RWPE1 (cell line): ENCODE measurements around the gene LILRA5.
"Not testable (repeated sequence)": the region's sequence is repeated elsewhere in the genome, so short reads cannot be mapped to it uniquely, and the experiment has no call there.

ENCODE experiments used
- CTCF ChIA-PET: fragments of 350-600 bp; sonication (Branson Sonifier 250); formaldehyde crosslinking; extraction: SDS; loops from one replicate; lab custom pipeline; 2021; lab: Yijun Ruan, JAX
- POLR2A ChIA-PET: fragments of 400-600 bp; formaldehyde crosslinking; extraction: SDS; loops from one replicate; lab custom pipeline; 2020; ENCODE audit warnings: antibody characterized with exemption; ENCODE audit not compliant: low non-redundant PET; lab: Yijun Ruan, JAX
- DNase-seq: peaks from one replicate; pipeline ENCODE4 v3.0.0; 2012; ENCODE audit warnings: low spot score
- H3K27ac ChIP-seq: fragments of 450-650 bp; 2 replicates; pipeline ENCODE4 v1.5.1; 2017
- TF ChIP-seq, protein P1 (sequence below): fragments of 450-650 bp; conservative IDR thresholded peaks from 2 replicates; pipeline ENCODE4 v1.5.1; 2017; ENCODE audit warnings: low read depth, mild to moderate bottlenecking

The LILRA5 gene

DNA sequence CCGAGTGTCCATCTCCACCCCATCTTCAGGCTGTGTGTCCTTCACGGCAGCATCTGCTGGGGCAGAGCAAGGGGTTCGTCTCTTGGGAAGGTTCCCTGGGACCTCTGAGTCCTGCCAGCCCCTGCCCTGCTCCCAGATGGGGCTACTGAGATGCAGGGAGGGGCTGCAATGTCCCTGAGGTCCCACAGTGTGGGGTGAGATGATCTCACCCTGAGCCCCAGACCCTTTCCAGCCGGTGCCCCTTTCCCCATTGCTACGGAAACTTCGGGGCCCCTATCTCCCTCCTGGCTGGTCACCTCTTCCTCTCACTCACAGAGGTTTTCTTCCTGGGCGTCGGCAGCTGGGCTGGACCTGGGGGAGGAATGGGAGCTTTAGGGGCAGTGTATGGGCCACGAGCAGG, 37.0 kb downstream of the LILRA5 start:
- TF ChIP-seq, protein P1, sequence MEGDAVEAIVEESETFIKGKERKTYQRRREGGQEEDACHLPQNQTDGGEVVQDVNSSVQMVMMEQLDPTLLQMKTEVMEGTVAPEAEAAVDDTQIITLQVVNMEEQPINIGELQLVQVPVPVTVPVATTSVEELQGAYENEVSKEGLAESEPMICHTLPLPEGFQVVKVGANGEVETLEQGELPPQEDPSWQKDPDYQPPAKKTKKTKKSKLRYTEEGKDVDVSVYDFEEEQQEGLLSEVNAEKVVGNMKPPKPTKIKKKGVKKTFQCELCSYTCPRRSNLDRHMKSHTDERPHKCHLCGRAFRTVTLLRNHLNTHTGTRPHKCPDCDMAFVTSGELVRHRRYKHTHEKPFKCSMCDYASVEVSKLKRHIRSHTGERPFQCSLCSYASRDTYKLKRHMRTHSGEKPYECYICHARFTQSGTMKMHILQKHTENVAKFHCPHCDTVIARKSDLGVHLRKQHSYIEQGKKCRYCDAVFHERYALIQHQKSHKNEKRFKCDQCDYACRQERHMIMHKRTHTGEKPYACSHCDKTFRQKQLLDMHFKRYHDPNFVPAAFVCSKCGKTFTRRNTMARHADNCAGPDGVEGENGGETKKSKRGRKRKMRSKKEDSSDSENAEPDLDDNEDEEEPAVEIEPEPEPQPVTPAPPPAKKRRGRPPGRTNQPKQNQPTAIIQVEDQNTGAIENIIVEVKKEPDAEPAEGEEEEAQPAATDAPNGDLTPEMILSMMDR, result no peak
- H3K27ac ChIP-seq, result no peak overlapping the region
- POLR2A ChIA-PET, result no interaction called here
- CTCF ChIA-PET, result no interaction called here
- DNase-seq, result no peak

DNA sequence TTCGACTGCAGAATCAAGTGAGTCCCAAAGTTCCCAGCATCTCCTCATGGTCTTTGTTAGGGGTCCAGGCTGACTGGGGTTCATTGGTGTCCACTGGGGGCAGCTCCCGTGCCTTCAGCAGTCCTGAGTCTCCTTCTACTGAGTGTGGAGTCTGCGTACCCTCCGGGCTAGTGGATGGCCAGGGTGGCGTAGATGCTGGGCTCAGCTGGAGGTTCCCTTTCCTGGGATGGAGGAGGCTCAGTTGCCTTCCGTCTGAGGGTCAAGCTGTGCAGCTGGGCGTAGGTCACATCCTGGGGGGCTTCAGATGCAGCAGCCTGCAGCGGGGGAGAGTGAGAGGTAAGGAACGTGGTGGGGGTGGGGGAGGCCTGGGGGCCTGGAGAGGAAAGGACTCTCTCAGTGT, 38.5 kb downstream of the LILRA5 start:
- H3K27ac ChIP-seq, POLR2A ChIA-PET, CTCF ChIA-PET, DNase-seq: not testable (repeated sequence)

DNA sequence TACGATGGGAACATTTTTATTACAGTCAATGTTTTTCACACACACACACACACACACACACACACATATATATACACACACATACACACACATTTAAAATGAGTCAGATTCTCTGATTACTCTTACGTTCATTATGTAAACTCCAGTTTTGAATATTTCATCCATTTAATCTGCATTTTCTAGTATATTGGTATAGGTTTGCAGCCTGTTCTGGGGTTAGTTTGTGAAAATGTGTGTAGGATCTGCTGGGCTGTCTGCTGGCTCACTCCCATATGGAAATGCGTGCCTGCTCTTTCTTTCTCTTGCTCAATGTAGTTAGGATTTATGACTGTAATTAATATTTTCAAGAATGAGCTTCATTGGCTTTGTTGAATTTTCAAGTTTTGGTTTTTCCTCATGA, 39.1 kb downstream of the LILRA5 start:
- DNase-seq, result no peak
- TF ChIP-seq, protein P1, result no peak
- CTCF ChIA-PET, result no interaction called here
- H3K27ac ChIP-seq, result no peak overlapping the region
- POLR2A ChIA-PET, result no interaction called here

DNA sequence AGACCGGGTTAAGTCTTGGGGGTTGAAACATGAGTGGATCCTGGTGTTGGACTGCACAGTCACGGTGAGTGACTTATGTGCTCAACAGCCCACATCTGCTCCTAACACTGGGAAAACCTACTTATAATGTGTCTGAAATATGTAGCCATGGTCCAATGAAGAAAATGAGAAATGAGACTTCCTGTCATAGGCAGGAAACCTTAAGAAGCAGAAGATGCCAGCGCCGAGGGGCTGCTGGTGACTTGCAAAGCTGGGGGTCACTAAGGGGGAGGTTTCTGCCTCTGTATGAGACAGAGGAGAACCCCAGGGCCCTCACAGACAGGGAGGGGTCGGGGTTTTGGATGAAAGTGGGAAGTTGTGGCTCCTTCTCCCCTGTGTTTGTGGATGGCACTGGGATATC, 40.8 kb downstream of the LILRA5 start:
- POLR2A ChIA-PET, CTCF ChIA-PET, H3K27ac ChIP-seq, DNase-seq: not testable (repeated sequence)

DNA sequence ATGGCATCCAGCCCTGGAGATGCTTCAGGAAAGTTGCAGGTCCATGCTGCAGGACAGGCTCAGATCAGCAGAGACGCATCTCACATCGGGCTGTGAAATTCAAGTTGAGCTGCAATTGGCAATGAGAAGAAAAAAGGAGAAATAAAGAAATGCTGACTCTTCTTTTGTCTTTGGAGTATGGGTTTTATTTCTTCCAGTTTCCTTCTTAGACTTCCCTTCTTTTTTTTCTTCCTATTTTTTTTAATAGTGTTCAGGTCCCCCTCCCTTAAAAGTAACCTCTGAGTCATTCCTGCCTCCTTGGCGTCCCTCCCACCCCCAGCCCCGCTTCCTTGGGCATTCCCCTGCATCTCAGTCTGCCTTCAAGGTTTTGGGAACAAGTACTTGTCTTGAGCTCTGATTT, 41.4 kb downstream of the LILRA5 start:
- POLR2A ChIA-PET, DNase-seq, H3K27ac ChIP-seq, CTCF ChIA-PET: not testable (repeated sequence)

DNA sequence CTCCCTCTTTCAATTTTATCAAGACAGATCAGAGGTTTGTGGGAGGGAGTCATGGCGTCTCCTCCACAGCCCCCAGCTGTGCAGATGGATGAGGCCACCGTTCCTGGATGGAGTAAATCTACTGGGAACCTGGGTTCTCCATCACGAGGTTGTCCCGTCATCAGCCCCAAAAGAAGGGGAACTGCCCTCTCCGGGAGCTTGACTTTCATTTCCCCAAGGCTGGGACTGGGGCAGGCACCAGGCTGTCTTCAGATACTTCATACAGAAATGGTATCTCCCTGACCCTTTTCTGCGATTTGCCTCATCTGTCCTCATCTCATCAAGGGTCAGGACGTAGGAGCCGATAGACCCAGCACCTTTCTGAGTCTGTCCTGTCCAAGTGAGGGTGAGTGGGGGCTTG, 41.9 kb downstream of the LILRA5 start:
- TF ChIP-seq, protein P1, result no peak
- ChIA-PET POLR2A (no interaction called here), CTCF (no interaction called here)
- H3K27ac ChIP-seq, result no peak overlapping the region
- DNase-seq, result no peak

DNA sequence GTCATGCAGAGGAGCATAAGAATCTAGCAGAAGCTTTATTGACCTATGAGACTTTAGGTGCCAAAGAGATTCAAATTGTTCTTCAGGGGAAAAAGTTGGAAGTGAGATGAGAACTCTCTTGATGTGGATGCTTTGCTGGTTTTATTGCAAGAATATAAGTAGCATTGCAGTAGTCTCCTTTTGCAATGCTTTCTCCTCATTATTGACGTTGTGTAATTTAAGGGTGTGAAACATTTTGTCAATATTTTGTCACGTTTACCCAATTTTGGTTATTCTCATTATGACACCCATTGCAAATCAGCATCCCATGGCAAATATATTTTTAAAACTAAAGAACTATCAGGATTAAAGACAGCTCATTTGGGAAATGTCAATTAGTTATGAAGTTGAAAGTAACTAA, 44.0 kb downstream of the LILRA5 start:
- DNase-seq, result no peak
- no peak overlapping the region for H3K27ac ChIP-seq
- CTCF ChIA-PET, result no interaction called here
- POLR2A ChIA-PET, result no interaction called here
- TF ChIP-seq, protein P1, result no peak

DNA sequence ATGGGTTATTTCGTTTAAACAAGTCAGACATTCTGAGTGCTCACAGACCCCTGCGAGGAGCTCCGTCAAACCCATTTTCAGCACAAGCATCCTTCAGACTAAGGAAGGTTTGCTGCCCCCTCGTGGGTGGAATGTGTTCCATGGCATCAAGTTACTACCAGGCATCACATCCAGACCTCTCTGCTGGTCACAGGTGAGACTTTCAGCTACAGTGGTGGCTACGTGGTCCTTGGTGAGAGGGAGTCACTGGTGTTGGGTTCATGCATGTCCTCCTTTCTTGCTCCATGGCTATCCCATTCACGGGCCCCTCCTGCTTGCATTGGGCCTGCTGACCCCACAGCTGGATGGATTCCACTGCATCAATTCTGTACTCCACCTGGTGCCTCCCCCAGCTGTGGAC, 46.8 kb downstream of the LILRA5 start:
- ChIA-PET CTCF (interaction anchor here (0.5 to 1.2 kb wide), 9 partner anchors 14 to 444 kb away, joined by 3 to 4 read pairs (median 3); no protein-coding TSS in a partner anchor), POLR2A (no interaction called here)
- H3K27ac ChIP-seq, result no peak overlapping the region
- peak; percentile 60 for DNase-seq
- TF ChIP-seq, protein P1, result peak; percentile 54
